ENCODE results near the gene CCDC50.

CCDC50 gene

GRCh38 chr3:191290311-191291025, 38.7 kb upstream of the CCDC50 start:
- no peak overlapping the region for H3K4me3 Mint-ChIP-seq
- no peaks in the 10 kb centered on the region for H3K4me1 Mint-ChIP-seq
- TF ChIP-seq CTCF (IDR thresholded peaks at IDR 0.05; ENCODE audit: unreplicated experiment in 3 of 3) = no peak
- no peaks in the 10 kb centered on the region for H3K36me3 Mint-ChIP-seq (ENCODE audit: low read depth)
- no peak overlapping the region for H3K27ac Mint-ChIP-seq
- H3K27me3 Mint-ChIP-seq (ENCODE audit: low read depth) = no peaks in the 10 kb centered on the region
- H3K9me3 Mint-ChIP-seq = no peaks in the 10 kb centered on the region

GRCh38 chr3:191292243-191293015, 36.8 kb upstream of the CCDC50 start:
- TF ChIP-seq CTCF (IDR thresholded peaks at IDR 0.05; ENCODE audit: unreplicated experiment in 3 of 3) = no peak
- Mint-ChIP-seq H3K9me3 (no peaks in the 10 kb centered on the region), H3K36me3 (ENCODE audit: low read depth) (no peaks in the 10 kb centered on the region)

GRCh38 chr3:191294291-191294690, 34.9 kb upstream of the CCDC50 start:
- no peaks in the 10 kb centered on the region for H3K36me3 Mint-ChIP-seq (ENCODE audit: low read depth)
- peaks cover 4% of the 10 kb centered on the region for H3K27me3 Mint-ChIP-seq (ENCODE audit: low read depth)
- no peak for TF ChIP-seq CTCF (IDR thresholded peaks at IDR 0.05; ENCODE audit: unreplicated experiment in 3 of 3)
- H3K27ac Mint-ChIP-seq = no peak overlapping the region
- no peak overlapping the region for H3K4me3 Mint-ChIP-seq
- no peaks in the 10 kb centered on the region for H3K9me3 Mint-ChIP-seq
- no peaks in the 10 kb centered on the region for H3K4me1 Mint-ChIP-seq

More at GRCh38 chr3:191292243-191293015, 36.8 kb upstream of the CCDC50 start:
- H3K27me3 Mint-ChIP-seq (ENCODE audit: low read depth) = peaks cover 4% of the 10 kb centered on the region
- no peaks in the 10 kb centered on the region for H3K4me1 Mint-ChIP-seq
- no peak overlapping the region for H3K27ac Mint-ChIP-seq
- no peak overlapping the region for H3K4me3 Mint-ChIP-seq

- H3K36me3 Mint-ChIP-seq (ENCODE audit: low read depth) = no peaks in the 10 kb centered on the region
- no peak for TF ChIP-seq CTCF (IDR thresholded peaks at IDR 0.05; ENCODE audit: unreplicated experiment in 3 of 3)
- peaks cover 4% of the 10 kb centered on the region for H3K27me3 Mint-ChIP-seq (ENCODE audit: low read depth)
- no peaks in the 10 kb centered on the region for H3K4me1 Mint-ChIP-seq
- no peaks in the 10 kb centered on the region for H3K9me3 Mint-ChIP-seq
- no peak overlapping the region for H3K27ac Mint-ChIP-seq
- H3K4me3 Mint-ChIP-seq = no peak overlapping the region
Observed at GRCh38 chr3:191296041-191296541, 33.1 kb upstream of the CCDC50 start.

- Mint-ChIP-seq H3K4me1 (no peaks in the 10 kb centered on the region), H3K27ac (no peak overlapping the region), H3K36me3 (ENCODE audit: low read depth) (no peaks in the 10 kb centered on the region), H3K9me3 (no peaks in the 10 kb centered on the region), H3K4me3 (no peak overlapping the region), H3K27me3 (ENCODE audit: low read depth) (peaks cover 4% of the 10 kb centered on the region)
- TF ChIP-seq CTCF (IDR thresholded peaks at IDR 0.05; ENCODE audit: unreplicated experiment in 3 of 3) = no peak
Observed at GRCh38 chr3:191298846-191299245, 30.3 kb upstream of the CCDC50 start.

All from nephron (organoid).